Measurements from ENCODE around the gene PTPRM.
"Not testable (repeated sequence)": the region's sequence is repeated elsewhere in the genome, so short reads cannot be mapped to it uniquely, and the experiment has no call there.

The PTPRM gene

DNA sequence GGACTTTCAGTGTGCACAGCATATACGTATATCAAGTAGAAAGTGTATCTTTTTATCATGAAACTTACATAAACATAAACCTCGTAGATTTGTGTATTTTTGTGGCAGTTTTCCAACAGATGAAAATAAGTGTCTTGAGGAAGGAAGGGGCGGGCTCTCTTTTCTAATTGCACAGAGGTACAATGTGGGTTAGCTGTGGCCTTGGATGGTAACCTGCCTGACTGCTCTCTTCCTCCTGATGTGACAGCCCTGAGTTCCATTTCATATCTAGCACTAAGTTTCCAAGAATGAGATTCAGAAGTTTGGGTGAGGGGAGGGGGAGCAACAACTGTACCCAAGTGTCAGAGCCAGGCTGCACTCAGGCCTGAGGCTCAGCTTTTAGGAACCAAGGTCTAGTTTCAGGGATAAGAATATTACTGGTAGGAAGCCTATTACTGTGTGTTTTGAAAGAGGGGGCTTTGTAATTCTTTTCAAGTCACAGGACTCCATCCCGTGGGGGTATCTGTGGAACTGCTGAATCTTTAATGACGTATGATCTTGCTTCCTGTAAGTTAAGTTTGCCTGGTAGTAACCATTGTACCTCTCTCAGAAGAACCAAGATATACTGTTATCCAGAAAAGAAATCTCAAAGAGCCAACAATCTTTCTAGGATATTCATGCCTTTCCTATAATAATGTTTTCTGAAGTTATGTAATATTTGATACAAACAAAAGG lies 483.7 kb downstream of the PTPRM start:
- TF ChIP-seq, protein P1, sequence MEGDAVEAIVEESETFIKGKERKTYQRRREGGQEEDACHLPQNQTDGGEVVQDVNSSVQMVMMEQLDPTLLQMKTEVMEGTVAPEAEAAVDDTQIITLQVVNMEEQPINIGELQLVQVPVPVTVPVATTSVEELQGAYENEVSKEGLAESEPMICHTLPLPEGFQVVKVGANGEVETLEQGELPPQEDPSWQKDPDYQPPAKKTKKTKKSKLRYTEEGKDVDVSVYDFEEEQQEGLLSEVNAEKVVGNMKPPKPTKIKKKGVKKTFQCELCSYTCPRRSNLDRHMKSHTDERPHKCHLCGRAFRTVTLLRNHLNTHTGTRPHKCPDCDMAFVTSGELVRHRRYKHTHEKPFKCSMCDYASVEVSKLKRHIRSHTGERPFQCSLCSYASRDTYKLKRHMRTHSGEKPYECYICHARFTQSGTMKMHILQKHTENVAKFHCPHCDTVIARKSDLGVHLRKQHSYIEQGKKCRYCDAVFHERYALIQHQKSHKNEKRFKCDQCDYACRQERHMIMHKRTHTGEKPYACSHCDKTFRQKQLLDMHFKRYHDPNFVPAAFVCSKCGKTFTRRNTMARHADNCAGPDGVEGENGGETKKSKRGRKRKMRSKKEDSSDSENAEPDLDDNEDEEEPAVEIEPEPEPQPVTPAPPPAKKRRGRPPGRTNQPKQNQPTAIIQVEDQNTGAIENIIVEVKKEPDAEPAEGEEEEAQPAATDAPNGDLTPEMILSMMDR (IDR thresholded peaks at IDR 0.05; ENCODE audit: low read depth, low read length): no peak
- no peak overlapping the region for H3K4me3 ChIP-seq (ENCODE audit: low read depth, low read length)
- in situ Hi-C loops (cut with HindIII; ENCODE audit: low sequenced_read_pairs): no loop called here
- no peak for DNase-seq (ENCODE audit: low read depth, low spot score)

DNA sequence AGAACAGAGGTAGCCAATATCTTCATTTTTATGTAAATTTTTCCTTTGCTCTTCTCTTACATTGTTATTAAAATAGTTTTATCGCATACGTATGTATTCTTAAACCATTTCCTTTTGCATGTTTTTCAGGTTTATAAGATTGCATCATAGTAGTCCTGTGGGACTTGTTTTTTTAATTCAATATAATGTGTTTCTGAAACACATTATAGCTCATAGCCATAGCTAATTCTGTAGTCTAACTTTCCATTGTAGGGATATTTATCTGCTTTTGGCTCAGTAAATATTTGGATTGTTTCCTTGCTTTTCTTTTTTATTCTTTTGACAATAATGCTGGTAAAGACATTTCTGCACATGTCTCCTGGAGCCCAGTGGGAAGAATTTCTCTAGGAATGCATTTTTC lies 484.3 kb downstream of the PTPRM start:
- peak; percentile 41 for DNase-seq (ENCODE audit: low read depth, low spot score)
- TF ChIP-seq, protein P1 (IDR thresholded peaks at IDR 0.05; ENCODE audit: low read depth, low read length): no peak
- in situ Hi-C loops (cut with HindIII; ENCODE audit: low sequenced_read_pairs): no loop called here
- no peak overlapping the region for H3K4me3 ChIP-seq (ENCODE audit: low read depth, low read length)

DNA sequence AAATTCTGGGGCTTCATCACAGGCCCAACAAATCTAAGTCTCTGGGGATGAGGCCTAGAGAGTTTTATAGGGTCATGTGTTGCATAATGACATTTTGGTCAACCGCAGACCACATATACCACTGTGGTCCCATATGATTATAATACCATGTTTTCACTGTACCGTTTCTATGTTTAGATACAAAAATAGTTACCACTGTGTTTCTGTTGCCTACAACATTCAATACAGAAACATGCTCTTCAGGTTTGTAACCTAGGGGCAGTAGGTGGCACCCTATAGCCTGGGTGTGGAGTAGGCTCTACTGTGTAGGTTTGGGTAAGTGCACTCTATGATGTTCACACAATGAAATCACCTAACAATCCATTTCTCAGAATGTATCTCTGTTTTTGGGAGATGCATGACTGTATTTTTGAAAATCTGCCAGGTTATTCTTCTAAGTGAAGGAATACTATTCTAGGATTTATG lies 485.2 kb downstream of the PTPRM start:
- peak; percentile 27 for DNase-seq (ENCODE audit: low read depth, low spot score)
- TF ChIP-seq, protein P1 (IDR thresholded peaks at IDR 0.05; ENCODE audit: low read depth, low read length): no peak
- in situ Hi-C loops (cut with HindIII; ENCODE audit: low sequenced_read_pairs): no loop called here
- no peak overlapping the region for H3K4me3 ChIP-seq (ENCODE audit: low read depth, low read length)

DNA sequence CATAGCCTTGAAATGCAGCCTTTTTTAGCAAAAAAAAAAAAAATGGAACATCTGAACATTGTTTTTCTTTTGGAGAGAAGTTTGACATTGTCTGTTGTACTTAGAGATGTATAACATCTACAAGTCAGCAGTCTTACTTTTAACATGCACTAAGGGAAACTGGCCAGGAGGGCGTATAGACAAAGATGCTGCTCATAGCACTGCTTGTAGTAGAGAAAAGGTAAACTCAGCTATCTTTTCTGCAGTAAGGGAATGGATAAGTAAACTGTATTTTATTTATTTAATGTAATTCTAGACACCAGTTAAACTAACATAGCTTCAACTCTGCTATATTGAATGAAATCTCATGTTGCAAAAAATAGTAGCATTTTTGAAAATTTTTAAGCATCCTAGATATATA lies 489.6 kb downstream of the PTPRM start:
- H3K4me3 ChIP-seq (ENCODE audit: low read depth, low read length): no peak overlapping the region
- DNase-seq (ENCODE audit: low read depth, low spot score): no peak
- in situ Hi-C loops (cut with HindIII; ENCODE audit: low sequenced_read_pairs): no loop called here
- TF ChIP-seq, protein P1 (IDR thresholded peaks at IDR 0.05; ENCODE audit: low read depth, low read length): no peak

DNA sequence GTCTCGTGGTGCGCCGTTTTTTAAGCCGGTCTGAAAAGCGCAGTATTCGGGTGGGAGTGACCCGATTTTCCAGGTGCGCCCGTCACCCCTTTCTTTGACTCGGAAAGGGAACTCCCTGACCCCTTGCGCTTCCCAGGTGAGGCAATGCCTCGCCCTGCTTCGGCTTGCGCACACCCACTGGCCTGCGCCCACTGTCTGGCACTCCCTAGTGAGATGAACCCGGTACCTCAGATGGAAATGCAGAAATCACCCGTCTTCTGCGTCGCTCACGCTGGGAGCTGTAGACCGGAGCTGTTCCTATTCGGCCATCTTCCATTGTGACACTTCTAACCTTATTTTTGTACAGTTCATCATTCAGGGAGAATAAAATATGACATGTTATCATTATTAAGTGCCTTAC lies 496.0 kb downstream of the PTPRM start:
- DNase-seq (ENCODE audit: low read depth, low spot score): not testable (repeated sequence)

DNA sequence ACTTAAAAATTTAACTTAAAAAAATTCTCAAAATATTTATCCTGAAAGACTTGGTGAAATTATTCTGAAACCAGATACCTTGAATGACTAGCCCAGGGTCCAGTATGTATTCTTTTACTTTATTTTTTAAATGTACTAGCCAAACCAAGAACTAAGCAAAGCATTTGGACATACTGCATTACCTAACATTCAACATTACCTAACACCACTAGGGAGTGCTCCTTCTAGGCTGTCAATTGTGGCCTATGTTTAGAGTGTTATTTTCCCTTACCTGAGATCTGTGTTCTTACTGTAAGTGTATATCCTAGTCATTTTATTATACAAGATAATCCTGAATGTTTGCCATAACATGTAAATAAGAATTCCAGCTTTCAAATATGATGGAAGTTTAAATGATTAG lies 496.6 kb downstream of the PTPRM start:
- in situ Hi-C loops (cut with HindIII; ENCODE audit: low sequenced_read_pairs): no loop called here
- no peak overlapping the region for H3K4me3 ChIP-seq (ENCODE audit: low read depth, low read length)
- no peak for DNase-seq (ENCODE audit: low read depth, low spot score)
- TF ChIP-seq, protein P1 (IDR thresholded peaks at IDR 0.05; ENCODE audit: low read depth, low read length): no peak

More for the DNA sequence above, 496.0 kb downstream of the PTPRM start:
- H3K4me3 ChIP-seq (ENCODE audit: low read depth, low read length); in situ Hi-C loops (cut with HindIII; ENCODE audit: low sequenced_read_pairs): not testable (repeated sequence)

DNA sequence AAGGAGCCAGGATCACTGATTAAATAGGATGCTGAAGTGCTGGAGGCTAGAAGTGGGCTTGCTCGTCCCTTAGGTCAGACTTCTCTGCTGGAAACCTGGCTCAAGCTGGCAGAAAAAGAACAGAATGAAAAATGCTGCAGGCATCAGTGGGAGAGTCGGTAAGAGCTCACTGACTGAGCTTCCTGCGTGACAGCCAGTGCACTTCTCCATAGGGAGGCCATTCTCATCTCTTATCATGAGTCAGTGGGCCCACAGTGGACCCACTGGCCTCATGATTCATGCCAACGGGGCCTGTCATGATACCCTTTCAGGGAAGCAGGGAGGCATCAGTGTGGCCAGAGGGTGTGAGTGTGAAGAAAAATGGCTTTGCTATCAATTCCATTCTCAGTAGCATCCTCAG lies 498.2 kb downstream of the PTPRM start:
- in situ Hi-C loops (cut with HindIII; ENCODE audit: low sequenced_read_pairs): no loop called here
- no peak for DNase-seq (ENCODE audit: low read depth, low spot score)
- TF ChIP-seq, protein P1 (IDR thresholded peaks at IDR 0.05; ENCODE audit: low read depth, low read length): no peak
- no peak overlapping the region for H3K4me3 ChIP-seq (ENCODE audit: low read depth, low read length)
